Measurements from ENCODE around the gene CLEC3B. TPM values are rescaled to one million over a fixed set of nuclear protein-coding genes. Genes with fewer than 3 reads are reported as not detected.
"Not testable (repeated sequence)": the region's sequence is repeated elsewhere in the genome, so short reads cannot be mapped to it uniquely, and the experiment has no call there.

CLEC3B gene
- total RNA-seq, 2 donors from 2014 or later: 50.0 to 136 TPM

- intact Hi-C loops (cut with DNase I): no loop called here
- DNase-seq (ENCODE audit: low spot score): no peak
Measured at GRCh38 chr3:45057557-45057956, 31.5 kb downstream of the CLEC3B start.

GRCh38 chr3:45059132-45059531 is 33.0 kb downstream of the CLEC3B start:
- intact Hi-C loops (cut with DNase I): no loop called here

GRCh38 chr3:45060165-45060892 is 34.2 kb downstream of the CLEC3B start:
- intact Hi-C loops (cut with DNase I): no loop called here
- DNase-seq (ENCODE audit: low spot score): no peak

More at GRCh38 chr3:45059132-45059531, 33.0 kb downstream of the CLEC3B start:
- DNase-seq (ENCODE audit: low spot score): no peak

GRCh38 chr3:45062697-45063070 is 36.6 kb downstream of the CLEC3B start:
- DNase-seq (ENCODE audit: low spot score): no peak
- intact Hi-C loops (cut with DNase I): no loop called here

- intact Hi-C loops (cut with DNase I): no loop called here
- no peak for DNase-seq (ENCODE audit: low spot score)
Measured at GRCh38 chr3:45064512-45065372, 38.6 kb downstream of the CLEC3B start.

- no peak for DNase-seq (ENCODE audit: low spot score)
- intact Hi-C loops (cut with DNase I): no loop called here
Measured at GRCh38 chr3:45065373-45065720, 39.2 kb downstream of the CLEC3B start.

- no peak for DNase-seq (ENCODE audit: low spot score)
- intact Hi-C loops (cut with DNase I): no loop called here
Measured at GRCh38 chr3:45066109-45066801, 40.2 kb downstream of the CLEC3B start.

- intact Hi-C loops (cut with DNase I): no loop called here
- DNase-seq (ENCODE audit: low spot score): no peak
Measured at GRCh38 chr3:45067486-45067885, 41.4 kb downstream of the CLEC3B start.

- no peak for DNase-seq (ENCODE audit: low spot score)
- intact Hi-C loops (cut with DNase I): no loop called here
Measured at GRCh38 chr3:45067941-45068340, 41.8 kb downstream of the CLEC3B start.

GRCh38 chr3:45071075-45071474 is 45.0 kb downstream of the CLEC3B start:
- intact Hi-C loops (cut with DNase I): loop anchor here in 1 of 2 donors (5.0 kb wide), 1 partner anchor 1959 kb away; no protein-coding TSS in a partner anchor
- no peak for DNase-seq (ENCODE audit: low spot score)

GRCh38 chr3:45075821-45076625 is 49.9 kb downstream of the CLEC3B start:
- no peak for DNase-seq (ENCODE audit: low spot score)
- intact Hi-C loops (cut with DNase I): no loop called here

- DNase-seq (ENCODE audit: low spot score); intact Hi-C loops (cut with DNase I): not testable (repeated sequence)
Measured at GRCh38 chr3:45078256-45078655, 52.2 kb downstream of the CLEC3B start.

GRCh38 chr3:45078910-45079522 is 52.9 kb downstream of the CLEC3B start:
- no peak for DNase-seq (ENCODE audit: low spot score)
- intact Hi-C loops (cut with DNase I): no loop called here

GRCh38 chr3:45079715-45080114 is 53.6 kb downstream of the CLEC3B start:
- intact Hi-C loops (cut with DNase I): no loop called here

GRCh38 chr3:45080824-45081223 is 54.7 kb downstream of the CLEC3B start:
- no peak for DNase-seq (ENCODE audit: low spot score)
- intact Hi-C loops (cut with DNase I): no loop called here

More at GRCh38 chr3:45079715-45080114, 53.6 kb downstream of the CLEC3B start:
- DNase-seq (ENCODE audit: low spot score): no peak

GRCh38 chr3:45081506-45082141 is 55.5 kb downstream of the CLEC3B start:
- intact Hi-C loops (cut with DNase I): no loop called here
- no peak for DNase-seq (ENCODE audit: low spot score)

GRCh38 chr3:45082142-45082538 is 56.0 kb downstream of the CLEC3B start:
- intact Hi-C loops (cut with DNase I): no loop called here
- no peak for DNase-seq (ENCODE audit: low spot score)

GRCh38 chr3:45083023-45083422 is 56.9 kb downstream of the CLEC3B start:
- intact Hi-C loops (cut with DNase I): no loop called here
- DNase-seq (ENCODE audit: low spot score): no peak
